ENCODE data around the gene PLAC1.

DNA sequence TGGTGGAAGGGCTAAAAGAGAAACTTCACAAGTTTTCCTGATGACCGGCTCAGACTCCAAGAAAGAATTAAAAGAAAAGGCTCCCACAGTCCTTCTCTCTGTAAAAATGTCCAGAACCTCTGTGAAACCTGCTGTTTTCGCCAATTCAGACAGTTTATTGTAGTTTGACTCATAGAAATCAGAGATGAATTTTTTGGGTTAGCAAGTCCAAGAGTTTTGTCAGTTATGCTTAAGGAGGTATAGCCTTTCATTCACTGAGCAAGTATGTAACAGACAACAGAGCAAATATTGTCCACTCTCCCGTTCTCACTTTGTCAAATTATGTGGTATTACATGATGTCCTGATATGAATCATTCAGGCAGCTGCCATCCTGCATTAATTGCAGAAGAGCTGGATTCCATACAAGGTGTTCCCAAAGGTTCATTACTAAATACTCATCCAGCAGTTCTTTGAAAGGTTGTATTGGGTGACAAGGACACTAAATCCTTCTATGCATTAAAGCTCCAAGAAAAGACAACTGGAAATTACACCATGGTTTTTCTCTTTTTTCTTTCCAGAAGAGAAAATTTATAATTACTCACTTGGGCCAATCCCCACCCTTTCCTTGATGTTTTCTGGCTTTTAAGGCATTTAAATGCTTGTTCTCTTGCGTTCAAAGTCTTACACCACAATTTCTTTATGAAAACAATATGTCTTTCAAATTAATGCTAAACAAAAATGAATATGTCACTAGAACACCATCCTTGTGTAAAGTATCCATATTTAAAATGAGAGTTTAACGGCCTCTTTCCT, 30.0 kb upstream of the PLAC1 start:
- TF ChIP-seq, protein P1, sequence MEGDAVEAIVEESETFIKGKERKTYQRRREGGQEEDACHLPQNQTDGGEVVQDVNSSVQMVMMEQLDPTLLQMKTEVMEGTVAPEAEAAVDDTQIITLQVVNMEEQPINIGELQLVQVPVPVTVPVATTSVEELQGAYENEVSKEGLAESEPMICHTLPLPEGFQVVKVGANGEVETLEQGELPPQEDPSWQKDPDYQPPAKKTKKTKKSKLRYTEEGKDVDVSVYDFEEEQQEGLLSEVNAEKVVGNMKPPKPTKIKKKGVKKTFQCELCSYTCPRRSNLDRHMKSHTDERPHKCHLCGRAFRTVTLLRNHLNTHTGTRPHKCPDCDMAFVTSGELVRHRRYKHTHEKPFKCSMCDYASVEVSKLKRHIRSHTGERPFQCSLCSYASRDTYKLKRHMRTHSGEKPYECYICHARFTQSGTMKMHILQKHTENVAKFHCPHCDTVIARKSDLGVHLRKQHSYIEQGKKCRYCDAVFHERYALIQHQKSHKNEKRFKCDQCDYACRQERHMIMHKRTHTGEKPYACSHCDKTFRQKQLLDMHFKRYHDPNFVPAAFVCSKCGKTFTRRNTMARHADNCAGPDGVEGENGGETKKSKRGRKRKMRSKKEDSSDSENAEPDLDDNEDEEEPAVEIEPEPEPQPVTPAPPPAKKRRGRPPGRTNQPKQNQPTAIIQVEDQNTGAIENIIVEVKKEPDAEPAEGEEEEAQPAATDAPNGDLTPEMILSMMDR (IDR thresholded peaks at IDR 0.05) = no peak
- TF ChIP-seq POLR2A (IDR thresholded peaks at IDR 0.05) (no peak), EP300 (IDR thresholded peaks at IDR 0.05) (no peak)

Data from ovary (tissue), 3 donors.